IMR-90 (cell line): Measurements from ENCODE around the gene RBM10. TPM values are rescaled to one million over a fixed set of nuclear protein-coding genes. Genes with fewer than 3 reads are reported as not detected.

Experiments
- ATAC-seq: fragments of 200-7000 bp; cut with Tn5 transposase; 2 replicates; pipeline ENCODE4 v1.9.1; 2020; ENCODE audit warnings: low read depth, mild to moderate bottlenecking, moderate library complexity
- BruUV-seq: library from RNA; stranded (reverse); fragments of 400-500 nt; replicated peaks from 2 replicates; lab custom pipeline; 2021; lab: Mats Ljungman, UMichigan
- CTCF ChIA-PET: fragments of 300-600 bp; formaldehyde crosslinking; extraction: SDS; loops from one replicate; lab custom pipeline; 2021; ENCODE audit warnings: antibody characterized with exemption; lab: Yijun Ruan, JAX
- POLR2A ChIA-PET: fragments of 300-600 bp; sonication (Branson Sonifier 250); formaldehyde crosslinking; loops from one replicate; lab custom pipeline; 2022; ENCODE audit warnings: antibody characterized with exemption; ENCODE audit not compliant: unreplicated experiment; lab: Charles Lee
- DNase-seq: peaks from one replicate; pipeline ENCODE4 v3.0.0; 2013
- H2AFZ ChIP-seq: replicated peaks from 2 replicates; pipeline ENCODE3; 2013; ENCODE audit warnings: low read length, mild to moderate bottlenecking; ENCODE audit not compliant: poor library complexity
- H2AK5ac ChIP-seq: 2 replicates; pipeline ENCODE4 v1.6.1; 2013; ENCODE audit warnings: low read depth, low read length, inconsistent platforms
- H2AK9ac ChIP-seq: replicated peaks from 2 replicates; pipeline ENCODE3; 2013; ENCODE audit warnings: mild to moderate bottlenecking, low read depth, low read length, moderate library complexity; ENCODE audit not compliant: poor library complexity
- H2BK120ac ChIP-seq: 2 replicates; pipeline ENCODE4 v1.6.1; 2013; ENCODE audit warnings: low read depth, low read length, inconsistent platforms
- H2BK15ac ChIP-seq: 3 replicates; pipeline ENCODE4 v1.6.1; 2013; ENCODE audit warnings: low read depth, low read length, inconsistent platforms
- H2BK20ac ChIP-seq: 2 replicates; pipeline ENCODE4 v1.6.1; 2013; ENCODE audit warnings: low read depth, mild to moderate bottlenecking, inconsistent platforms, low read length, moderate library complexity
- H2BK5ac ChIP-seq: 2 replicates; pipeline ENCODE4 v1.6.1; 2013; ENCODE audit warnings: mild to moderate bottlenecking, low read depth, low read length, inconsistent platforms; ENCODE audit not compliant: poor library complexity, severe bottlenecking
- H3K14ac ChIP-seq: replicated peaks from 2 replicates; pipeline ENCODE4 v1.6.1; 2013; ENCODE audit warnings: low read depth, low read length, inconsistent platforms
- H3K18ac ChIP-seq: 2 replicates; pipeline ENCODE4 v1.6.1; 2013; ENCODE audit warnings: low read depth, low read length, control low read depth
- H3K23ac ChIP-seq: 2 replicates; pipeline ENCODE4 v1.6.1; 2013; ENCODE audit warnings: low read depth, low read length, inconsistent platforms
- H3K27ac ChIP-seq: 2 replicates; pipeline ENCODE4 v1.5.1; 2013; ENCODE audit warnings: mild to moderate bottlenecking, control low read depth, low read length; ENCODE audit not compliant: insufficient read depth
- H3K27me3 ChIP-seq: 2 replicates; pipeline ENCODE4 v1.6.1; 2013; ENCODE audit warnings: low read length; ENCODE audit not compliant: control insufficient read depth, insufficient read depth
- H3K36me3 ChIP-seq: 2 replicates; pipeline ENCODE4 v1.6.1; 2013; ENCODE audit warnings: low read length, mixed read lengths; ENCODE audit not compliant: control insufficient read depth, insufficient read depth
- H3K4ac ChIP-seq: 2 replicates; pipeline ENCODE4 v1.6.1; 2013; ENCODE audit warnings: low read depth, low read length, inconsistent platforms
- H3K4me1 ChIP-seq: 2 replicates; pipeline ENCODE4 v1.6.1; 2013; ENCODE audit warnings: low read length, mixed read lengths; ENCODE audit not compliant: control insufficient read depth, insufficient read depth
- H3K4me2 ChIP-seq: 2 replicates; pipeline ENCODE4 v1.6.1; 2013; ENCODE audit warnings: low read depth, mild to moderate bottlenecking, control low read depth, low read length, moderate library complexity
- H3K4me3 ChIP-seq: 2 replicates; pipeline ENCODE4 v1.5.1; 2013; ENCODE audit warnings: low read depth, mild to moderate bottlenecking, control low read depth, low read length, moderate library complexity; ENCODE audit not compliant: insufficient read depth
- H3K56ac ChIP-seq: 2 replicates; pipeline ENCODE4 v1.6.1; 2013; ENCODE audit warnings: low read length, inconsistent platforms; ENCODE audit not compliant: insufficient read depth; ENCODE audit errors: extremely low read depth
- H3K79me1 ChIP-seq, 2 experiments: 2 replicates each; pipeline ENCODE4 v1.6.1; 2013; ENCODE audit warnings: low read length in 2 of 2, inconsistent platforms in 1 of 2, low read depth in 1 of 2
- H3K9ac ChIP-seq: 2 replicates; pipeline ENCODE4 v1.6.1; 2013; ENCODE audit warnings: low read depth, low read length, control low read depth
- H3K9me1 ChIP-seq: 2 replicates; pipeline ENCODE4 v1.6.1; 2013; ENCODE audit warnings: low read length, inconsistent platforms; ENCODE audit not compliant: insufficient read depth
- H3K9me3 ChIP-seq: 2 replicates; pipeline ENCODE4 v1.6.1; 2013; ENCODE audit warnings: low read length; ENCODE audit not compliant: control insufficient read depth, insufficient read depth
- H4K20me1 ChIP-seq: 2 replicates; pipeline ENCODE4 v1.6.1; 2013; ENCODE audit warnings: low read length, inconsistent platforms; ENCODE audit not compliant: insufficient read depth
- H4K5ac ChIP-seq: 2 replicates; pipeline ENCODE4 v1.6.1; 2013; ENCODE audit warnings: mild to moderate bottlenecking, low read depth, low read length, control low read depth
- H4K8ac ChIP-seq, 2 experiments: 2 replicates each; pipeline ENCODE4 v1.6.1; 2013; ENCODE audit warnings: low read depth in 2 of 2, low read length in 2 of 2, control low read depth in 1 of 2, inconsistent platforms in 1 of 2
- H4K91ac ChIP-seq: 2 replicates; pipeline ENCODE4 v1.6.1; 2013; ENCODE audit warnings: low read depth, low read length, inconsistent platforms; ENCODE audit not compliant: insufficient read depth
- BHLHE40 ChIP-seq: fragments of 150-350 bp; IDR thresholded peaks from 2 replicates; pipeline ENCODE4 v1.6.1; 2016; ENCODE audit warnings: mild to moderate bottlenecking, low read depth, low read length
- CEBPB ChIP-seq: IDR thresholded peaks from 2 replicates; pipeline ENCODE4 v1.6.1; 2012; ENCODE audit warnings: low read depth, low read length, improper control_type of control experiment
- CHD1 ChIP-seq: IDR thresholded peaks from 2 replicates; pipeline ENCODE4 v1.6.1; 2012; ENCODE audit warnings: low read depth, low read length, improper control_type of control experiment
- FOS ChIP-seq: fragments of 150-350 bp; IDR thresholded peaks from 2 replicates; pipeline ENCODE4 v1.6.1; 2016; ENCODE audit warnings: low read depth, low read length
- MAZ ChIP-seq: IDR thresholded peaks from 2 replicates; pipeline ENCODE4 v1.6.1; 2012; ENCODE audit warnings: low read depth, mild to moderate bottlenecking, low read length, improper control_type of control experiment, moderate library complexity, borderline replicate concordance
- MXI1 ChIP-seq: IDR thresholded peaks from 2 replicates; pipeline ENCODE4 v1.6.1; 2012; ENCODE audit warnings: low read depth, mild to moderate bottlenecking, low read length, moderate library complexity, borderline replicate concordance
- NFE2L2 ChIP-seq: fragments of 150-350 bp; IDR thresholded peaks from 2 replicates; pipeline ENCODE4 v1.6.1; 2016; ENCODE audit warnings: low read depth, mild to moderate bottlenecking, low read length
- POLR2A ChIP-seq: IDR thresholded peaks from 2 replicates; pipeline ENCODE4 v1.6.1; 2012; ENCODE audit warnings: mild to moderate bottlenecking, low read depth, low read length
- RCOR1 ChIP-seq: IDR thresholded peaks from 2 replicates; pipeline ENCODE4 v1.6.1; 2012; ENCODE audit warnings: mild to moderate bottlenecking, low read length, improper control_type of control experiment; ENCODE audit not compliant: insufficient replicate concordance
- RFX5 ChIP-seq: IDR thresholded peaks from 2 replicates; pipeline ENCODE4 v1.8.0; 2012; ENCODE audit warnings: low read depth, mild to moderate bottlenecking, low read length, moderate library complexity
- SMC3 ChIP-seq: fragments of 150-350 bp; IDR thresholded peaks from 2 replicates; pipeline ENCODE4 v1.6.1; 2016; ENCODE audit warnings: low read depth, mild to moderate bottlenecking, antibody characterized with exemption, low read length, moderate library complexity
- WGBS, 2 experiments: methylation state at CpG; one replicate each; pipeline versions ENCODE4 v1.1.5 to v1.1.7; 2013; ENCODE audit warnings: missing lambda C conversion rate in 2 of 2; ENCODE audit not compliant: insufficient read length in 1 of 2; ENCODE audit errors: extremely low coverage in 2 of 2; 5-methylcytosine and 5-hydroxymethylcytosine counted together
- dilution Hi-C: fragments of 300-500 bp; cut with HindIII; formaldehyde crosslinking; loops from one replicate; pipeline ENCODE4 v1.14.3; 2018; ENCODE audit warnings: low sequenced_read_pairs; ENCODE audit not compliant: unreplicated experiment
- in situ Hi-C: fragments of 300-500 bp; cut with MboI; formaldehyde crosslinking; loops from 3 replicates; pipeline ENCODE4 v1.14.3; 2019; ENCODE audit warnings: low sequenced_read_pairs, inconsistent platforms, mixed read lengths
- intact Hi-C: fragments of 100-400 bp; cut with micrococcal nuclease; formaldehyde crosslinking; loops from 2 replicates; pipeline ENCODE4 v1.10.0; 2022
- polyA plus RNA-seq, 3 experiments: library from polyadenylated mRNA; depleted of rRNA; stranded (reverse); fragments of >200 nt; gene quantifications; 2 replicates each; pipeline ENCODE4 v1.2.3, GENCODE V29; 2012; ENCODE audit warnings: low replicate concordance in 1 of 3
- total RNA-seq: library from RNA; depleted of rRNA; stranded (reverse); fragments of >200 nt; gene quantifications from 2 replicates; pipeline ENCODE4 v1.2.3, GENCODE V29; 2012
- TF ChIP-seq, protein P1 (sequence below): conservative IDR thresholded peaks from 2 replicates; pipeline ENCODE4 v1.5.1; 2012; ENCODE audit warnings: mild to moderate bottlenecking, low read depth, low read length, improper control_type of control experiment
- TF ChIP-seq, protein P2 (sequence below): fragments of 150-350 bp; IDR thresholded peaks from 2 replicates; pipeline ENCODE4 v1.6.1; 2017; ENCODE audit warnings: mild to moderate bottlenecking, antibody characterized with exemption, low read length, low read depth
- TF ChIP-seq, protein P3 (sequence below): fragments of 150-350 bp; IDR thresholded peaks from 2 replicates; pipeline ENCODE4 v1.6.1; 2016; ENCODE audit warnings: low read depth, mild to moderate bottlenecking, low read length, moderate library complexity, borderline replicate concordance

RBM10 gene
- total and polyA plus RNA-seq, 2 of the 4 experiments (the other 2 are of a cell fraction): 33.4 to 36.0 TPM

DNA sequence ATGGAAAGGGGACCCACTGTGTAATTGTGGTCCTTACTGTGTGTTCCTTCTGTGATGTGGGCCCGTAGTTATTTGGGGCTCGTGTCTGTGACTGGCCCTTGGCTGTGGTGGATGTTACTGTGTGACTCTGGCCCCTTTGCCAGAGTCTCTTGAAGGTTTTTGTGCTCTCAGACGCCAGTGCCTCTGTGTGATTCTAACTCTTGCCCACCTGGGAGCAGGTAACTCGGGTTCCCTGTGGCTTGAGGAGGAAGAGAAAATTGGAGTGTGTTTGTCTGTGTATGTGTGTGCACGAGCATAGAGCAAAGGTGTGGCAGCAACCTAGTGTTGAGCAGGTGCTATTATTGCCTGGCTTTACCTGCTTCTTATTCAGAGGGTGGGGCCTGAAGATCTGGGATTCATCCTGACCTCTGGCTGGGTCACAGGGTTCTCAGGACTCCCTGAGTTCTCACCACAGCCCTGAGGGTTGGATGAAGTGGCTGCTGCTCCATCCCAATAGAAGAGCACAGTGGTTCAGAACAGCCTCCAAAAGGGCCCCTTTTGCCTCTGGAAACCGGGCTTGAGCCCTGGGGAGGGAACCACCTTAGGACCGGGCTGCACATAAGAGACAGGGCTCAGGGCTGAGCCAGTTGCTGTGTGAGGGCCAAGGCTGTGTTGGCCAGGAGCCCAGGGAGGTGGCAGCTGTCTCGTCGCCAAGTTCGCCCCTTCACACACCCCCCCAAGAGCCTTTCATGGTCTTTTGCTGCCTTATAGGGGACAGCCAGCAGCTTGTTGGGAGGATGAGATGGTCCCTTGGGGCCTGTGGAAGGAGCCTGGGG is 1.3 kb downstream of the RBM10 start:
- POLR2A ChIA-PET: no interaction called here
- H4K20me1 ChIP-seq: peaks cover 37% of the 10 kb centered on the region
- peak overlapping the region; percentile 97 for H2AK5ac ChIP-seq
- peak overlapping the region; percentile 60 for H2BK5ac ChIP-seq
- H2BK20ac ChIP-seq: no peak overlapping the region
- DNase-seq (no peak), ATAC-seq (no peak)
- H3K56ac ChIP-seq: peak overlapping the region; percentile 19; the same call in 1 of the 2 replicates
- CTCF ChIA-PET: no interaction called here
- peak overlapping the region; percentile 99 for H3K4me3 ChIP-seq
- dilution Hi-C loops: no loop called here
- H3K4me1 ChIP-seq: peaks cover 2% of the 10 kb centered on the region; the same call in 1 of the 2 replicates
- no peak overlapping the region for H4K5ac ChIP-seq
- peak overlapping the region; percentile 93 for H2AK9ac ChIP-seq
- peak overlapping the region; percentile 97 for H3K4me2 ChIP-seq
- no peak overlapping the region for H3K18ac ChIP-seq
- no peak overlapping the region for H2BK15ac ChIP-seq
- no peaks in the 10 kb centered on the region for H3K9me3 ChIP-seq
- H3K9me1 ChIP-seq: peaks cover 3% of the 10 kb centered on the region; the same call in 1 of the 2 replicates
- peaks cover 4% of the 10 kb centered on the region; the same call in 1 of the 2 replicates for H3K27me3 ChIP-seq
- H4K8ac ChIP-seq: peak overlapping the region in 1 of 2 experiments; percentile 61; a peak in 2 of 4 replicates
- peak overlapping the region; percentile 96 for H3K4ac ChIP-seq
- H2BK120ac ChIP-seq: no peak overlapping the region
- H2AFZ ChIP-seq: no peak overlapping the region
- WGBS, 2 experiments: 33% methylated on average over 2 of the region's 10 CpGs; no CpG with 5 or more reads in 1 of the 2 experiments
- in situ Hi-C loops: no loop called here
- peaks cover 10% of the 10 kb centered on the region; the same call in 1 of the 2 replicates for H3K36me3 ChIP-seq
- peak overlapping the region; percentile 98 for H3K9ac ChIP-seq
- peaks cover 3 to 15% of the 10 kb centered on the region in 2 experiments; a peak in 2 of 4 replicates for H3K79me1 ChIP-seq
- no peak overlapping the region for H4K91ac ChIP-seq
- peak overlapping the region; percentile 100 for H3K27ac ChIP-seq
- H3K23ac ChIP-seq: peak overlapping the region; percentile 72; the same call in 1 of the 2 replicates
- H3K14ac ChIP-seq: peak overlapping the region; percentile 86
- intact Hi-C loops: no loop called here
- no TSS peak for BruUV-seq
- TF ChIP-seq POLR2A (no peak), SMC3 (no peak), CEBPB (no peak), MAZ (no peak), BHLHE40 (no peak), RFX5 (no peak), FOS (no peak), CHD1 (no peak), MXI1 (no peak), RCOR1 (no peak), NFE2L2 (no peak)
- TF ChIP-seq, protein P1, sequence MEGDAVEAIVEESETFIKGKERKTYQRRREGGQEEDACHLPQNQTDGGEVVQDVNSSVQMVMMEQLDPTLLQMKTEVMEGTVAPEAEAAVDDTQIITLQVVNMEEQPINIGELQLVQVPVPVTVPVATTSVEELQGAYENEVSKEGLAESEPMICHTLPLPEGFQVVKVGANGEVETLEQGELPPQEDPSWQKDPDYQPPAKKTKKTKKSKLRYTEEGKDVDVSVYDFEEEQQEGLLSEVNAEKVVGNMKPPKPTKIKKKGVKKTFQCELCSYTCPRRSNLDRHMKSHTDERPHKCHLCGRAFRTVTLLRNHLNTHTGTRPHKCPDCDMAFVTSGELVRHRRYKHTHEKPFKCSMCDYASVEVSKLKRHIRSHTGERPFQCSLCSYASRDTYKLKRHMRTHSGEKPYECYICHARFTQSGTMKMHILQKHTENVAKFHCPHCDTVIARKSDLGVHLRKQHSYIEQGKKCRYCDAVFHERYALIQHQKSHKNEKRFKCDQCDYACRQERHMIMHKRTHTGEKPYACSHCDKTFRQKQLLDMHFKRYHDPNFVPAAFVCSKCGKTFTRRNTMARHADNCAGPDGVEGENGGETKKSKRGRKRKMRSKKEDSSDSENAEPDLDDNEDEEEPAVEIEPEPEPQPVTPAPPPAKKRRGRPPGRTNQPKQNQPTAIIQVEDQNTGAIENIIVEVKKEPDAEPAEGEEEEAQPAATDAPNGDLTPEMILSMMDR: no peak
- TF ChIP-seq, protein P2, sequence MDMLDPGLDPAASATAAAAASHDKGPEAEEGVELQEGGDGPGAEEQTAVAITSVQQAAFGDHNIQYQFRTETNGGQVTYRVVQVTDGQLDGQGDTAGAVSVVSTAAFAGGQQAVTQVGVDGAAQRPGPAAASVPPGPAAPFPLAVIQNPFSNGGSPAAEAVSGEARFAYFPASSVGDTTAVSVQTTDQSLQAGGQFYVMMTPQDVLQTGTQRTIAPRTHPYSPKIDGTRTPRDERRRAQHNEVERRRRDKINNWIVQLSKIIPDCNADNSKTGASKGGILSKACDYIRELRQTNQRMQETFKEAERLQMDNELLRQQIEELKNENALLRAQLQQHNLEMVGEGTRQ: no peak
- TF ChIP-seq, protein P3, sequence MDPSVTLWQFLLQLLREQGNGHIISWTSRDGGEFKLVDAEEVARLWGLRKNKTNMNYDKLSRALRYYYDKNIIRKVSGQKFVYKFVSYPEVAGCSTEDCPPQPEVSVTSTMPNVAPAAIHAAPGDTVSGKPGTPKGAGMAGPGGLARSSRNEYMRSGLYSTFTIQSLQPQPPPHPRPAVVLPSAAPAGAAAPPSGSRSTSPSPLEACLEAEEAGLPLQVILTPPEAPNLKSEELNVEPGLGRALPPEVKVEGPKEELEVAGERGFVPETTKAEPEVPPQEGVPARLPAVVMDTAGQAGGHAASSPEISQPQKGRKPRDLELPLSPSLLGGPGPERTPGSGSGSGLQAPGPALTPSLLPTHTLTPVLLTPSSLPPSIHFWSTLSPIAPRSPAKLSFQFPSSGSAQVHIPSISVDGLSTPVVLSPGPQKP: no peak
